ENCODE results near the gene CYP2J2.
A peak's percentile ranks its signal among the peaks of the same experiment; 100 is the strongest.

CYP2J2 gene

DNA sequence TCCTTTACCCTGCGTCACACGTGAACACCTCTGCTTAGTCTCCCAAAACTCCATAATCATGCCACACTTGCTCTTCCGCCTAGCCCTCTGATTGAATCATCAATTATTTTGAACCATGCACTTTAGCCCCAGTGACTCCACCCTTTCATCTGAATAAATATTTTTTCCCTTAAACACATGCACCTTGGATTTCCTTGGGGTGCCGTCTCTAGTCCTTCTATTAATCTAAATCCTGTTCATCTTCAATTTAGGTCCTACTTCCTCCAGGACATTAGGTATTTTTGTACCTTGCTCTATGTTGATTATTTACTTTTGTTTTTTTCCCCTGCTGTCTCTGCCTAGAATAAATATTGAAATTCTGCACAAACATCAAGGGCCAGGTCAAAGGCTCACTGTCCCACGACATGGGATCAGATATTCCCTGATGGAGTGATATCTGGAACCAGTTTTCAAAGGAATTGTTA is 9.8 kb upstream of the CYP2J2 start:
- H3K27ac ChIP-seq, result no peak overlapping the region
- no peak for TF ChIP-seq CTCF (conservative IDR thresholded peaks at IDR 0.05)

DNA sequence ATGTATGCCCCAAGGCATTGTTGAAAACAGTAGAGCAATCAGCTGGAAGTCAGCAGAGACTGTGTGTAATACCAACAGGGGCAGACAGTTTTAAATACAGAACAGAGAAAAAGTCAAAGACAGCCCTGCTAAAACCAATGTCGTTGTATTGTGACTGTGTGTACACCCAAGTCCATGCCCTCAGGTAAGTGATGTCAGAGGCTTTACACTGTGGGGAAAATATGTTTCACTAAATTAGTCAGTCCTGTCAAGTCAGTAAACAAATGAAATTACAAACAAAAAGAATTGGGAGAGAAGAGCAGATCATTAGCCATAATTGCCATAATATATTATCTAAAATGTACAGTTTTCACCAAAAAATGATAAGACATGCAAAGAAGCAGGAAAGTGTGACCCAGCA is 2.4 kb upstream of the CYP2J2 start:
- TF ChIP-seq CTCF (conservative IDR thresholded peaks at IDR 0.05), result no peak
- H3K27ac ChIP-seq, result no peak overlapping the region

DNA sequence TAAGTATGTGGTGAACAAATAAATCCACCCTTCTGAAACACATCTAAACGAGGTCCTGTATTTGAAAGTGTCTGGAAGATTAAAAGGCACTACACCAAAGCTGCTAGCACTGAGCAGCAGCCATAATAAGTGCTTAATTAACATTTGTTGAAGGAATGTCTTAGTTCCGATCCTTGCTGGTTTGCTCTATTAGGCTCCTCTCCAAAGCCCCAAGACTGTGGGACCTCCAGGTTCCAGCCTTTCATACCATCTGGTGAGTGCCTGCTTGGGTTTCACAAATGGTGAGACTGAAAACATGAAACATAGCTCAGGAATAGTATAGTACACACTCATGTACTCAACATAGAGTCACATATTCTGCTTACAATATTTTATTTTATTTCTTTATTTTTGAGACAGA is 640 bp upstream of the CYP2J2 start:
- peak overlapping the region; percentile 86 for H3K27ac ChIP-seq
- no peak for TF ChIP-seq CTCF (conservative IDR thresholded peaks at IDR 0.05)

DNA sequence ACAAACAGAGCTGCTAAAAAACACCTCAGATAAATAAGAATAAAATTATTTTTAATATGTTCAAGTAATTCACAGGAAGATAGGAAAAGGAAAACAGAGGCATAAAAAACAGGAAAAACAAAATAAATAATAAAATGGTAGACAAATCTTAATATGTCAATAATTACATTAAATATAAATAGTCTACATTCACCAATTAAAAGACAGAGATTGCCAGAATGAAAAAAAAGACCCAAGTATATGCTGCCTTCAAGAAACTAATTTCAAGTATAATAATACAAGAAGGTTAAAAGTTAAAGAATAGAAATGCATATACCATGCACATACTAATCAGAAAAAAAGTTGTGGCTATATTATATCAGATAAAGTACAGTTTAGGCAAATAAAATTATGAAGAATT is 1.9 kb downstream of the CYP2J2 start:
- no peak overlapping the region for H3K27ac ChIP-seq
- no peak for TF ChIP-seq CTCF (conservative IDR thresholded peaks at IDR 0.05)

- peak overlapping the region; percentile 89 for H3K27ac ChIP-seq
Observed at GRCh38 chr1:59921258-59921899, 5.2 kb downstream of the CYP2J2 start.

DNA sequence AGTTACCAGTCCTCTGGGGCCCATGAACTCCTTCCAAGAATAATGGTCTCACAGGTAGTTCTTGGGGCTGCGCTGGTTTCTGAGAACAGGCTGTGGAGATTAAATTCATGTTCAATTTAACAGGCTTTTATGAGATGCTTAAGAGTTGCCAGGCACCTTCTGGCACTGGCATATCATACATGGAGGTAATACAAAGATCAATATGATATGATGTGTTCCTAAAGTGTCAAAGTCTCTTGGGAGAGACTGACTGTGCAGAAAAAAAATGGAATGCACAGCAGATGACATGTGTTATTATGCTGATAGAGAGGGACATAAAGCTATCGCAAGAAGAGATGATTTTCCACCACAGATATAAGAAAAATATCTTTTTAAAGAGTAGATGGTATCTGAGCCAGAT is 6.8 kb downstream of the CYP2J2 start:
- TF ChIP-seq CTCF (conservative IDR thresholded peaks at IDR 0.05), result no peak

DNA sequence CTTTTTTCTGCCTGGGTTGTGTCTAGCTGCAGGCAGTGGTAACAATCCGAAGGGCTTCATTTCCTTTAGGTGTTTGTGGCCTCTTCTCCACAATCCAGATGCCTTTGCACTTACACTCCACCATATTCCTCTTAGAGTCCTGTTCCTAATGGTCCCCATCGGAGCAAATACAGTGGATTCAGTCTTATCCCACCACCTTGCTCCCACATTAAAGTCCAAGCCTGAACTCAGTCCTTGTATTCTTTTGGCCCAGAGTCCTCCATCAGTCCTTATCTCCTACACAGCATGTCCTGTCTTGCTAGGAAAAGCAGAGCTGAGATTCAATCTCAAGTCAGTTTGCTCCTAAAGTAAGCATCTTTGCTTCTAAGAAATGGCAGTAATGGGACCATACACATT is 8.8 kb downstream of the CYP2J2 start:
- H3K27ac ChIP-seq, result no peak overlapping the region
- TF ChIP-seq CTCF (conservative IDR thresholded peaks at IDR 0.05), result no peak

More for the DNA sequence above, 6.8 kb downstream of the CYP2J2 start:
- peak overlapping the region; percentile 89 for H3K27ac ChIP-seq

GRCh38 chr1:59917026-59917784 is 9.4 kb downstream of the CYP2J2 start:
- TF ChIP-seq CTCF (conservative IDR thresholded peaks at IDR 0.05), result no peak
- no peak overlapping the region for H3K27ac ChIP-seq
